ENCODE results near the gene GRIN1.
A peak's percentile ranks its signal among the peaks of the same experiment; 100 is the strongest.

The GRIN1 gene

GRCh38 chr9:137217276-137218211, 78.6 kb downstream of the GRIN1 start:
- peak; percentile 53 for DNase-seq (ENCODE audit: low read depth)

- DNase-seq (ENCODE audit: low read depth): no peak
Observed at GRCh38 chr9:137218212-137218753, 79.3 kb downstream of the GRIN1 start.

Data from amniotic epithelial cell (primary cell).